Right atrium auricular region (tissue), 2 donors: Measurements from ENCODE around the gene MRPL50. TPM values are rescaled to one million over a fixed set of nuclear protein-coding genes. Genes with fewer than 3 reads are reported as not detected.

Experiments used
- DNase-seq: peaks from one replicate; pipeline ENCODE4 v3.0.0-alpha.2; 2019; ENCODE audit warnings: low spot score
- H3K27ac ChIP-seq, 2 donors: fragments of 200-600 bp; sonication (generic); 1 replicate in 1 of 2; 2 replicates in 1 of 2; pipeline ENCODE4 v1.5.1; 2016 to 2019
- H3K27me3 ChIP-seq, 2 donors: fragments of 200-600 bp; sonication (generic); one replicate each; pipeline versions ENCODE4 v1.5.1 to v1.6.0; 2017 to 2019
- H3K36me3 ChIP-seq: fragments of 200-600 bp; sonication (generic); one replicate; pipeline ENCODE4 v1.5.1; 2016
- H3K4me1 ChIP-seq, 2 donors: fragments of 200-600 bp; sonication (generic); one replicate each; pipeline versions ENCODE4 v1.5.1 to v1.6.0; 2017 to 2019
- H3K4me3 ChIP-seq, 2 donors: fragments of 200-600 bp; sonication (generic); 1 replicate in 1 of 2; 2 replicates in 1 of 2; pipeline ENCODE4 v1.5.1; 2017 to 2019; ENCODE audit warnings: mild to moderate bottlenecking in 1 of 2, moderate library complexity in 1 of 2
- H3K9me3 ChIP-seq, 2 donors: fragments of 200-600 bp; sonication (generic); one replicate each; pipeline ENCODE4 v1.5.1; 2019
- total RNA-seq, 2 donors: library from RNA; depleted of rRNA; stranded (reverse); fragments of >200 nt; gene quantifications; one replicate each; pipeline ENCODE4 v1.1.0, GENCODE V29; 2016
- TF ChIP-seq, protein P1 (sequence below), 2 donors: fragments of 200-600 bp; sonication (generic); IDR thresholded peaks; one replicate each; pipeline ENCODE4 v1.5.1; 2019; ENCODE audit warnings: antibody characterized with exemption in 2 of 2

Gene MRPL50
- total RNA-seq, 2 donors from 2014 or later, result 12.5 to 14.8 TPM

- Histone ChIP-seq H3K4me1 (no peaks in the 10 kb centered on the region), H3K36me3 (no peaks in the 10 kb centered on the region), H3K27me3 (no peaks in the 10 kb centered on the region), H3K4me3 (no peak overlapping the region), H3K27ac (no peak overlapping the region), H3K9me3 (no peaks in the 10 kb centered on the region)
- TF ChIP-seq, protein P1, sequence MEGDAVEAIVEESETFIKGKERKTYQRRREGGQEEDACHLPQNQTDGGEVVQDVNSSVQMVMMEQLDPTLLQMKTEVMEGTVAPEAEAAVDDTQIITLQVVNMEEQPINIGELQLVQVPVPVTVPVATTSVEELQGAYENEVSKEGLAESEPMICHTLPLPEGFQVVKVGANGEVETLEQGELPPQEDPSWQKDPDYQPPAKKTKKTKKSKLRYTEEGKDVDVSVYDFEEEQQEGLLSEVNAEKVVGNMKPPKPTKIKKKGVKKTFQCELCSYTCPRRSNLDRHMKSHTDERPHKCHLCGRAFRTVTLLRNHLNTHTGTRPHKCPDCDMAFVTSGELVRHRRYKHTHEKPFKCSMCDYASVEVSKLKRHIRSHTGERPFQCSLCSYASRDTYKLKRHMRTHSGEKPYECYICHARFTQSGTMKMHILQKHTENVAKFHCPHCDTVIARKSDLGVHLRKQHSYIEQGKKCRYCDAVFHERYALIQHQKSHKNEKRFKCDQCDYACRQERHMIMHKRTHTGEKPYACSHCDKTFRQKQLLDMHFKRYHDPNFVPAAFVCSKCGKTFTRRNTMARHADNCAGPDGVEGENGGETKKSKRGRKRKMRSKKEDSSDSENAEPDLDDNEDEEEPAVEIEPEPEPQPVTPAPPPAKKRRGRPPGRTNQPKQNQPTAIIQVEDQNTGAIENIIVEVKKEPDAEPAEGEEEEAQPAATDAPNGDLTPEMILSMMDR (IDR thresholded peaks at IDR 0.05), result no peak
- DNase-seq, result no peak
These were observed 43.4 kb downstream of the MRPL50 start for GRCh38 chr9:101354765-101355708.

GRCh38 chr9:101354143-101354764 lies 44.2 kb downstream of the MRPL50 start:
- Histone ChIP-seq H3K4me3 (no peak overlapping the region), H3K4me1 (no peaks in the 10 kb centered on the region), H3K27ac (no peak overlapping the region), H3K36me3 (no peaks in the 10 kb centered on the region), H3K27me3 (no peaks in the 10 kb centered on the region), H3K9me3 (no peaks in the 10 kb centered on the region)
- DNase-seq, result no peak
- TF ChIP-seq, protein P1 (IDR thresholded peaks at IDR 0.05), result no peak

- Histone ChIP-seq H3K36me3 (no peaks in the 10 kb centered on the region), H3K9me3 (no peaks in the 10 kb centered on the region), H3K4me3 (no peak overlapping the region), H3K27ac (no peak overlapping the region), H3K27me3 (no peaks in the 10 kb centered on the region), H3K4me1 (no peaks in the 10 kb centered on the region)
- no peak for DNase-seq
- TF ChIP-seq, protein P1 (IDR thresholded peaks at IDR 0.05), result no peak
These were observed 44.7 kb downstream of the MRPL50 start for GRCh38 chr9:101353683-101354082.

DNA sequence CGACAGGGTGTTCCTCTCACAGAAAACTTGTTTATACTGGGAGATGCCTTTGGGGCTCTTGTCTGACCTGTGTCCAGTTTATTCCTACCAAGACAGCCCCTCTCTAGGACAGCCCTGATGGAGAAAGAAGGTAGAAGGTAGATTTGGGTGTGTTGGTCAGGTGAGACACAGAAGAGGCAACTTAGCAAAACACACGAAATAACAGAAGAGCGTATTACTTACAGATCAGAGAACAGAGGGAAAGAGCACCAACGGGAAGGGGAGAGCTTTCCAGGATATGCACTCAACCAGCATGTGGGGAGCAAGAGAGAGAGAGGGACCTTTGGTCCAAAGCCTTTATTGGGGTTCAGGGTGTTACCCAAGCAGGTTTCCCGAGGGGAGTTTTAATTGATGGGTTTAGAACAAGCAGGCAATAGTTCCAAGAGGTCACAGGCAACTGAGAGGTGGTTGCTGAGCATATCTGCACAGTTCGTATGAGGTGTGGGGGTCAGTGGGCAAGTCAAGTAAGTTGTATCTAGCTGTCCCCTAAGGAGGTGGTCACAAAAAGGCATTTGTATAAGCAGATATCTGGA lies 45.4 kb downstream of the MRPL50 start:
- no peaks in the 10 kb centered on the region for H3K4me1 ChIP-seq
- TF ChIP-seq, protein P1 (IDR thresholded peaks at IDR 0.05), result no peak
- no peaks in the 10 kb centered on the region for H3K36me3 ChIP-seq
- no peak overlapping the region for H3K27ac ChIP-seq
- H3K27me3 ChIP-seq, result no peaks in the 10 kb centered on the region
- DNase-seq, result no peak
- H3K4me3 ChIP-seq, result no peak overlapping the region
- no peaks in the 10 kb centered on the region for H3K9me3 ChIP-seq

DNA sequence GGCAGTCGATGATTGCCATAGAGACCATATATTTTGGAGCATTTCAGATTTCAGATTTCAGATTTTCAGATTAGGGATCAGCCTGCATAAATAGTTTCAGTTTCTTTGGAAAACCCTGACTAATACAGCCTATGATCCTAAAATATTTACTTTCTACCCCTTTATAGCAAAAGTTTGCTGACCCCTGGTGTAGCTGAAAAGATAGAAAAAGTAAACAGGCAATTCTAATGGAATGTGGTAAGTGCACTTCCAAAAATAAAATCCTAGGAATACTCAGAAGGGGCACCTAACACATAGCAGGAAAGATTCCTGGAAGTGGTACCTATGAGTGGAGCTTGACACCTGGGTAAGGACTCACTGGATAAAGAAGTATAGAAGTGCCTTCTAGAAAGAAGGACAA lies 48.1 kb downstream of the MRPL50 start:
- Histone ChIP-seq H3K4me3 (no peak overlapping the region), H3K27me3 (no peaks in the 10 kb centered on the region), H3K4me1 (no peaks in the 10 kb centered on the region), H3K36me3 (no peaks in the 10 kb centered on the region), H3K27ac (no peak overlapping the region), H3K9me3 (no peaks in the 10 kb centered on the region)
- no peak for DNase-seq
- TF ChIP-seq, protein P1 (IDR thresholded peaks at IDR 0.05), result no peak
